ENCODE data around the gene RAB40C. TPM values are rescaled to one million over a fixed set of nuclear protein-coding genes. Genes with fewer than 3 reads are reported as not detected.

The RAB40C gene, protein sequence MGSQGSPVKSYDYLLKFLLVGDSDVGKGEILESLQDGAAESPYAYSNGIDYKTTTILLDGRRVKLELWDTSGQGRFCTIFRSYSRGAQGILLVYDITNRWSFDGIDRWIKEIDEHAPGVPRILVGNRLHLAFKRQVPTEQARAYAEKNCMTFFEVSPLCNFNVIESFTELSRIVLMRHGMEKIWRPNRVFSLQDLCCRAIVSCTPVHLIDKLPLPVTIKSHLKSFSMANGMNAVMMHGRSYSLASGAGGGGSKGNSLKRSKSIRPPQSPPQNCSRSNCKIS
- 14.4 and 18.3 TPM in 2 replicates for total RNA-seq

DNA sequence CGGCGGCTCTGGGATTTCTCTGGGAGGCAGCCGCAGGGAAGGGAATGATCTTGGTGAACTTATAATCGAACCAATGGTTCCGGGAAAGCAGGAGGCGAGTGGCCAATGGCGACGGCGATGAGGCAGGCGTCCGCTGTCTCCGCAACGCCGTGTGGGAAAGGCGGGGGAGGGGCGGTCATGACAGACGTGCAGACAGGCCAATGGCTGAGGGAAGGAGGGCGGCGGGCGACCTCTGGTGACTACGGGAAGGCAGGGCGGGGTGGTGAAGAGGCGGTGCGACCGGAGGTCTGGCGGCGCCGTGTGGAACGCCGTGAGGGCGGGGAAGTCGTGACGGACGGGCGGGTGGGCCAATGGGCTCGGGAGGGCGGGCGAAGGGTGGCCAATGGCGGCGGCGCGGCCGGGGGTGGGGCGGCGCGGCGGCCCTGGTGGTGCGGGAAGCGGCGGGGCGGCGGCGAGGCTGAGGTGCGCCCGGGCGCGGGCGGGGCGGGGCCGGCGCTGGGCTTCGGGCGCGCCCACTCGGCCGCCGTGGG is at the start of gene RAB40C:
Gene RAB40C, plus strand, starts transcription at position 409 of the 530 bp plus-strand sequence. CDS start 226 bp downstream, outside the sequence.

DNA sequence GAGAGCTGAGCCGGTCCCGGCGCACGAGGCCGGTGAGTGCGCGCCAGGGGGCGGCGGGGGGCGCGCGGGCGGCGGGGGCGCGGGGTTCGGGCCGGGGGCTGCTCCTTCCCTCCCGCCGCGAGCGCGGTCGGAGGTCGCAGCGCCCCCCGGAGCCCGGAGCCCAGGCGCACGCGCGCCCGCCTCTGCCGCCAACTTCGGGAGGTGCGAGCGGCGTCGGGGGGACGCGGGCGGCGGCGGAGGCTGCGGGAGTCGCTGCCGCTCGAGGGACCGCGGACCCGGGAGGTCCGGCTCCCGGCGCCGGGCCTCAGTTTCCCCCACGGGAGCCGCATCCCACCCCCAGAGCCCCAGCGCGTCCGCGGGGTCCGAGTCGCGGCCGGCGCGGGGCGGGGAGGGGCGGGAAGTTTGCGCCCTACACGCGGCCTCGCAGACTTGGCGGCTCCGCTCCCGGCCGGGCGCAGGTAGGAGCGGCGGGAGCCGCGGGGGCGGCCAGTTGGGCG is 29.6 kb upstream of the RAB40C start, which contains the start of gene PRR35:
Gene PRR35, plus strand, starts transcription at position 191 of the 497 bp plus-strand sequence. CDS start 2,901 bp downstream, outside the sequence.

DNA sequence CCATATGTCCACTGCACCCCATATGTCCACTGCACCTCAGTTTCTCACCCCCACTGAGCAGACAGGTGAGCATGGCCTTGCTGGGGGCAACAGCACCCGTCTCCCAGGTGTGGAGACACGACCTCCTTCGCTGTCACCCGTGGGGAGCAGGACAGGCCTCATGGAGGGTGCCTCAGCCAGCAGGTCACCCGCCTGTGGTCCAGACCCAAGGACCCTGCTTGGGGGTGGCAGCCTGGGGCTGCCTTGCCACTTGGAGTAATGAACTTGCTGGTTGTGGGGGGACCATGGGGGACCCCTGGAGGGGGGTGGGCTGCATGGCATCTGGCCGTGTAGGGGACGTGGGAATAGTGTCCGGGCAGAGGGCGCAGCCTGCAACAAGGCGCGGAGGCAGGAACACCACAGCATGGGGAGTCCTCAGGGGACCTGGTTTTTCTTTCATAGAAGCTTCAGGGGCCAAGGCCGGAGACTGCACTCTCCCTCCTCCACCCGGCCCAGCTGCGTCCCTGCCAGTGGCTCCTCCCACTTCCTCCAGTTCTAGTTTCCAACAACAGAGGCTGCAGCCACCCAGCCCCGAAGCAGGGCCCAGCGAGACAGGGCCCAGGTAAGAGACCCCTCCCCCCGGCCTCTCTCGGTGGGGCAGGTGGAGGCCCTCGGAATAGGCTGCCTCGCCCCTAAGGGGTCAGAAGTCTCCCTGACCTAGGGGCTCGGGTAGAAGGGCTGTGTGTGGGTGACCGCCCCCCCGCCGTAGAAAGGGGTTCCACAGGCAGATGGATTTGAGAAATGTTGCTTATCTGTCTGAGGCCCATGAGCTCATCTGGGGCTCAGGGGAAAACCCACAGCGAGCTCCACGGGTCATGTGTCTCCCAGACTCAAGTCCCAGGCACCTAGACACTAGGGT is 23.1 kb upstream of the RAB40C start, which contains the start of gene NHLRC4:
Gene NHLRC4, plus strand, starts transcription at position 531 of the 898 bp plus-strand sequence. CDS start 1,043 bp downstream, outside the sequence.

DNA sequence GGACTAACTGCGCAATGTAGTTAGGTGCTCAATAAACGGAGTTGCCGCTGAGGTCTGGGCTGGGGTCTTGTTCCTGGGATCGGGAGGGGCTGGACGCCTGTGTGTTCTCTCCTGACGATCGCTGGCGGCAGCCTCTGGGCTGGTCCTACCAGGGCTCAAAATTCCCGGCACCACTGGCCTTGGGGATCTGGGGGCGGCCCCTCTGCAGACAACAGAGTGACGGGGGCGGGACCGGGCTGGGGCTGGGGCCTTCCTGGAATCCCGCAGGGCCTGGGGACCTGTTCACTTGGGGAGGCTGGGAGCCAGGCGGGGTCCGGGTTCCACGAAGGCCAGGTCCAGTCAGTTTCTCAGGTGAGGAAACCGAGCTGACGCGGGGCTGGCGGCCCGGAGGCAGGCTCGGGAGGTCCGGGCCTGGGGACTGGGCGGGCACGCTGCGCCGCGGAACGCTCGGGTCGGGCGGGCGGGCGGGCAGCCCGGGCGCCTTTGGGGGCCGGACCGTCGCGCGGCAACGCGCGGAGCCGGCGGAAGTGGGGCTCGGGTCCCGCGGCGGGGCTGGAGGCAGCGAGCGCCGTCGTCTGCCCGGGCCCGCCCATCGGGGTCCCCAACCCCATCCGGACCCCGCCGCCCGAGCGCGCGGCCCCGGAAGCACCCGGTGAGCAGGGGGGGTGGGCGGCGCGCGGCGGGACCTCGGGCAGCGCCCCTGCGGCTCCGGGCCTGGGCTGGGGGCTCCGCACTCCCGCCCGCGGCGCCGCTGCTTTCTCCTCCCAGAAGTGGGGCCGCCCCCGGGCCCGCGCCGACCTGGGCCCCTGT is 20.2 kb upstream of the RAB40C start, which contains the start of gene PIGQ:
Gene PIGQ, plus strand, starts transcription at position 524 of the 810 bp plus-strand sequence. CDS start 4,107 bp downstream, outside the sequence.

DNA sequence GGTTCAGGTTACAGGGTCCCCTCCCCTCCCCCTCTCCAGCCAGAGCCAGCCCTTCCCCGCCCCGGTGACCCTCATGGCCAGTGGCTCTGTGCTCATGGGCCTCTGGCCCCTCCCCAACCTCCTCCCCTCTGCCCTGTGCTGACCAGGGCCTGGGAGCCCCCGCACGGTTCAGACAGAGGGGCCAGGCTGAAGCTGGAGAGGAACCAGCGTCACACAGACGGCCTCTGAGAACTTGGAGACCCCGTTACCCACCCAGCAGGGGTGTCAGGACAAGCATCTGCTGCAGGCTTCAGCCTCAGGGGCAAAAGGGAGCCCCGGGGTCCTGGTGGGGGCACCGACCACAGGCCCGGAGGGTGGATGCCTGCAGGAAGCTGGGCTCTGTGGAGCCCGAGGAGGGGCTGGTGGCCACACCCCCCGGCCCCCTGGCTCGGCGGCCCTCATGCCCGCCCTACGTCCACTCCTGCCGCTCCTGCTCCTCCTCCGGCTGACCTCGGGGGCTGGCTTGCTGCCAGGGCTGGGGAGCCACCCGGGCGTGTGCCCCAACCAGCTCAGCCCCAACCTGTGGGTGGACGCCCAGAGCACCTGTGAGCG is 41.0 kb downstream of the RAB40C start, which contains the start of gene WFIKKN1:
Gene WFIKKN1, plus strand, starts transcription at position 171 of the 591 bp plus-strand sequence. Its CDS starts 269 bp downstream, at position 440.

DNA sequence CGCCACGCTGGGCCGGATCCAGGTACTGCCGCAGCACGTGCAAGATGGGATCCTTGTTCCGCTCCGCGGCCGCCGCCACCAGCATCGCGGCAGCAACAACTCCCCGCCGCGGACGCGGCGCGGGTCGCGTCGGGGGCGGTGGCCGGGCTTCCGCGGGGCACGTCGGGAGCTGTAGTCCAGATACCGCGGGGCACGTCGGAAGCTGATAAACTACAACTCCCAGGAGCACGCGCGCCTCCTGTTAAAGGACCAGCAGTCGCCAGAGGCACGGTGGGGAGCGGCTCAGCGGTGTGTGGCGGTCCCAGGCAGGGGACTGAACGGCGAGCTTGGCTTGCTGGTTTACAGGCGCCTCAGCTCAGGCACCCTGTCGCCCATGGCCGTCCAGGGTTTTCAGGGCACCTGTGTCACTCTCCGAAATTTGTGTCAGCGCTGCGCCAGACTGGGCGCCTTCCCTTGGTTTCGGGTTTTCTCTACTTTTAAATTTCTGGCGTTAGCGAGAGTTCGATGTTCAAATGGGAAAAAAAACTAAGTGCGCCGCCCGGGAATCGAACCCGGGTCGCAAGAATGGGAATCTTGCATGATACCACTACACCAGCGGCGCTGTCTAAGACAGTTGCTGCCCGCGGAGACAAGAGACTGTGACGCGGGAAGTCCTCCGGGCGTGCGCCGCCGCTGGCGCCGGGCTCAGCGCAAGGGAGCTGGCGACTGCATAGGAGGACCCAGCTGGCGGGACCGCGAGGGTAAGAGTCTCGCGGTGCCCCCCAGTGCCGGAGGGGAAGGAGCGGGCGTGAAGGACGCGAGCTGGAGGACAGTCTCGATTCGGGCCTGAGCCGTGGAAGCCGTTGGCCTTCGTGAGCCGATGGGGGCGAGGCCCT is 46.6 kb downstream of the RAB40C start, which contains the start of gene METTL26:
Gene METTL26, minus strand, starts transcription at position 100 of the 875 bp plus-strand sequence. Its CDS starts 15 bp downstream, at position 85.

DNA sequence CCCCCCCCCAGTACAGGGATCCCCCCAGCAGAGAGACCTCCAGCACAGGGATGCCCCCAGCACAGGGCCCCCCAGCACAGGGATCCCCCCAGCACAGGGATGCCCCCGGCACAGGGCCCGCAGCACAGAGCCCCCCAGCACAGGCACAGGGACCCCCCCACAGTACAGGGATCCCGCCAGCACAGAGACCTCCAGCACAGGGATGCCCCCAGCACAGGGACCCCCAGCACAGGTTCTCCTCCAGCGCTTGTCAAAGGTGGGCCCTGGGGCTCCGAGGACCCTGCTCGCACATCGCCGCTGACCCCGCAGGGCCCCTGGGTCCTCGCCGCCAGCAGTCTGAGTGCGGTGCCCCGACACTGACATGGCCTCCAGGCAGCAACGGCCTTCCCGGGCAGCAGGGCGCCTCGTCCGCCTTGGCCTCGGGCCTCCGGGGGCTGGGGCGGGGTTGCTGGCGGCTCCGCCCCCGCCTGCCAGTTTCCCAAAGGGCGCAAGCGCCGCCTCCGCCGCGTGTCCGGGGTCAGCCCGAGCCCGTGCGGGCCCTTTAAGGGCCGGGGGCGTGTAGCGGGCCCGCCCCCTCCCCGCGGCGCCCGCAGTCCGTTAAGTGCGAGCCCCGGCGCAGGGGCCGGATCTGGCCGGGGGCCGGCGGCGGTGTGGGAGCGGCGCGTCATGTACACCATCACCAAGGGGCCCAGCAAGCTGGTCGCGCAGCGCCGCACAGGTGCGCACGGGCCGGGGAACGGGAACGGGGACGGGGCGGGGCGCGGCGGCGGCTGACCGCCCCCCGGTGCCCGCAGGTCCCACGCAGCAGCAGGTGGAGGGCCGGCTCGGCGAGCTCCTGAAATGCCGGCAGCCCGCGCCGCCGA is 51.7 kb downstream of the RAB40C start, which contains the start of gene MCRIP2:
Gene MCRIP2, plus strand, starts transcription at position 503 of the 863 bp plus-strand sequence. Its CDS starts 164 bp downstream, at position 667.

DNA sequence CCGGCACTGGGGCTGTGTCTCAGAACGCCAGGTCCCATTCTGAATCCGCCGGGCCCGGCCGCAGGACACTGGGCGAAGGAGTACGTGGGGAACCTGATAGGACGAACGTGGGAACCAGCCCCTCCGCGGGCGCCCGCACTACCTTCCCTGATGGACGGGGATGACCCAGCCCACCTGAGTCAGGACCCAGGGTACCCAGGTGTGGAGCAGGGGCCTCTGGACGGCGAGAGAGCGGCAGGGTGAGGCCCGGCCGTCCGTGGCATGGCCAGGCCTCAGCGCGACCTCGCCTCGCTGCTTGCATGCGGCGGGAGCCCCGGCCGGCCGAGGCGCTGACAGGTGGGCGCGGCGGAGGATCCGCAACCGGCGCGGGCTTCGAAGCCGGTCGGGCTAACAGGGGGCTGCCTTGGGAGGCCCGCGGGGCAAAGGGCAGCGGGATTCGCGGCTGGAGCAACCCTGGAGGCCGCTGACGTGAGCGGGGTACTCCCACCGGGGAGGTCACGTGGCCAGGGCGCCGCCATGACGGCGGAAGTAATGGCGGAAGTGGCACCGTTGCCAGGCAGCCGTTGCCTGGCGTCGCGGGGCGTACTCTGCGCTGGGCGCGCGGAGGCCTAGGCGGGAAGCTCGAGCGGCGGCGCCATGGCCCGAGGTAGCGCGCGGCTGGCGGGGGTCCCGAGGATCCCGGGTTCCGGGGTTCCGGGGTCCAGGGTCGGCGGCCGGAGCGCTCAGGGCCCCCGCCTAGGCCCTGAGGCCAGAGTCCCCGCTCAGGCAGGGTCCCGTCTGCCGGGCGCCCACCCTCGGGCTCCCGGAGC is 59.1 kb downstream of the RAB40C start, which contains the start of gene WDR90:
Gene WDR90, plus strand, starts transcription at position 585 of the 809 bp plus-strand sequence. Its CDS starts 52 bp downstream, at position 637.

DNA sequence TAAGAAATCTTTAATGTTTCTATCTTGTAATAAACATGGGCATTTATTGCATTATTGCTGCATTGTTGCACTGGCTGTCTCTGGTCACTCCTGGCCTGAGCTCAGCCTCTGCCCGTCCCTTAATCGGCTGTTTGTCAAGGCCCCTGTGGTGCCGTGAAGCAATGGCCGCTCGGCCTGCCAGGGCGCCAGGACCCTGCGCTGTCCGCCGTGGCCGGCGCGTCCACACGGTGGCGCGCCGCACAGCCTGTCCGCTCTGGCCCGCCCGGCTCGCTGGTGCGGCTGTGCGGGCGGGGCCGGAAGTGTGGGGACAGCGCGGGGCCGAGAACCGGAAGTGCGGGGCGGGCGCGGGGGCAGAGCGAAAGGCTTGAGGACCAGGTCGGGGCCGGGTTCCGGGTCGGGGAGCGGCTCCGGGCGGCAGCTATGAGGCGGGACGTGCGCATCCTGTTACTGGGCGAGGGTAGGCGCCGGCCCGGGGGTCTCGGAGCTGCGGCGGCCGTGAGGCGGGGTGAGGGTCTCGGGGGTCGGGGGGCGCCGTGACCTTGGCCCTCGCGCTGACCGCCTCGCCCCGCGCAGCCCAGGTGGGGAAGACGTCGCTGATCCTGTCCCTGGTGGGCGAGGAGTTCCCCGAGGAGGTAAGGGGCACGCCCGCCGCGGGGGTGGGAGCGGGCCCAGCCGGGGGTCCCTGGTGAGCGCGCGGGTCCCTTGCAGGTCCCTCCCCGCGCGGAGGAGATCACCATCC is 78.1 kb downstream of the RAB40C start, which contains the start of gene RHOT2:
Gene RHOT2, plus strand, starts transcription at position 353 of the 739 bp plus-strand sequence. Its CDS starts 68 bp downstream, at position 421.

DNA sequence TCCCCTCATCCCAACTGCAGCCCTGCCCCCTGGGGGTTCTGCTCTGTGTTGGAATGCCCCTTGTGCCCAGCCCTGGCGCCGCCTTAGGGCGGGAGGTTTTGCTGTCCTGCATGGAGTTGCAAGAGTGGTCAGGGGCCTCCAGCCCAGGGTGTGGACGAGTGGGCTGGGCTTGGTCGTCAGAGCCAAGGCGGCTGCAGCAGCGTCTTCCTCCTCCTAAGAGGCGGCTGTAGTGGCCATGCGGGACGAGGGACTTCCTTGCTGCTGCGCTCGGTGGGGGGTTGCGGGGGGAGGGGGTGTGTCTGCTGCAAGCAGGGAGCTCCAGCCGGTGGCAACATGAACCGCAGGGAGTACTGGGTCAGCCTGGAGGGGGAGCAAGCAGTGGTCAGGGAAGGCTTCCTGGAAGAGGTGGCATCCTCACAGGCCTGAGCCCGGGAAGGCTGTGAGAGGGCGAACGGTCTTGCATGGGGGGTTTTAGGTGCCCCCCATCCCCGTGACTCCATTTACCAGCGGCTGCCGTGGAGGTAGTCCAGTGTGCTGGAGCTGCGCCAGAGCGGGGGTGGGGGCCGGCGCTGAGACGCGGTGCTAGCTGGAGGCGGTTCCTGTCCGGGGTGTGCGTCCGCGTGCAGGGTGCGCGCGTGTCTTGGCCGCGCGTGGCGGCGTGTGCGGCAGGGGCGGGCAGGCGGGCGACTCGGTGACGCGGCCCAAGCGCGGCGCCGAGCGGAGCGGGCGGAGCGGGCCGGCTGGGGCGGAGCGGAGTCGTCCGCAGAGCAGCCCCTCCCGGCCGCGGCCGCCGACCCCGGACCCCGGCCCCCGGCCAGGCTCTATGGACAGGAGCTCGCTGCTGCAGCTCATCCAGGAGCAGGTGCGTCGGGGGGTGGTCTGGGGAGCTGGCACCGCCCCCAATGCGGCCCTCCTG is 85.4 kb downstream of the RAB40C start, which contains the start of gene RHBDL1:
Gene RHBDL1, plus strand, starts transcription at position 704 of the 916 bp plus-strand sequence. Its CDS starts 120 bp downstream, at position 824.

Other genes starting within 250 kb of the RAB40C start
- gene AXIN1, start 237.3 kb upstream of the RAB40C start, total RNA-seq: 33.8 and 66.4 TPM in 2 replicates
- gene MRPL28, start 219.5 kb upstream of the RAB40C start, total RNA-seq: 46.4 and 98.8 TPM in 2 replicates
- 34.9 and 56.9 TPM in 2 replicates for gene PGAP6, start 208.1 kb upstream of the RAB40C start, total RNA-seq
- gene NME4, start 192.9 kb upstream of the RAB40C start, total RNA-seq: 23.9 and 52.0 TPM in 2 replicates
- gene DECR2, start 188.2 kb upstream of the RAB40C start, total RNA-seq: 4.8 and 8.5 TPM in 2 replicates
- gene RAB11FIP3, start 164.4 kb upstream of the RAB40C start, total RNA-seq: 6.5 and 24.7 TPM in 2 replicates
- gene CAPN15, start 62.4 kb upstream of the RAB40C start, total RNA-seq: 30.1 and 60.1 TPM in 2 replicates
- gene PRR35, start 29.7 kb upstream of the RAB40C start, total RNA-seq: under 0.01 TPM in 1 of 2 replicates, not detected in the other
- gene NHLRC4, start 23.1 kb upstream of the RAB40C start, total RNA-seq: 0.14 and 0.68 TPM in 2 replicates
- 13.7 and 34.0 TPM in 2 replicates for gene PIGQ, start 20.1 kb upstream of the RAB40C start, total RNA-seq
- under 0.01 and 0.71 TPM in 2 replicates for gene WFIKKN1, start 40.9 kb downstream of the RAB40C start, total RNA-seq
- 57.2 and 62.5 TPM in 2 replicates for gene METTL26, start 46.2 kb downstream of the RAB40C start, total RNA-seq
- 19.8 and 27.0 TPM in 2 replicates for gene MCRIP2, start 51.8 kb downstream of the RAB40C start, total RNA-seq
- gene WDR90, start 59.3 kb downstream of the RAB40C start, total RNA-seq: 4.1 and 13.5 TPM in 2 replicates
- gene RHOT2, start 78.1 kb downstream of the RAB40C start, total RNA-seq: 47.8 and 49.3 TPM in 2 replicates
- gene RHBDL1, start 85.6 kb downstream of the RAB40C start, total RNA-seq: 4.7 and 6.2 TPM in 2 replicates
- 119 and 126 TPM in 2 replicates for gene STUB1, start 90.3 kb downstream of the RAB40C start, total RNA-seq
- gene JMJD8, start 94.3 kb downstream of the RAB40C start, total RNA-seq: 16.1 and 17.8 TPM in 2 replicates
- 5.5 and 8.9 TPM in 2 replicates for gene WDR24, start 100.3 kb downstream of the RAB40C start, total RNA-seq
- 1.4 and 1.7 TPM in 2 replicates for gene FBXL16, start 115.7 kb downstream of the RAB40C start, total RNA-seq
- 81.3 and 81.4 TPM in 2 replicates for gene METRN, start 125.1 kb downstream of the RAB40C start, total RNA-seq
- gene ANTKMT, start 131.1 kb downstream of the RAB40C start, total RNA-seq: 10.0 and 20.5 TPM in 2 replicates
- gene CCDC78, start 136.4 kb downstream of the RAB40C start, total RNA-seq: 1.0 and 1.6 TPM in 2 replicates
- gene HAGHL, start 137.0 kb downstream of the RAB40C start, total RNA-seq: 18.4 and 24.3 TPM in 2 replicates
- 35.3 and 44.8 TPM in 2 replicates for gene CIAO3, start 150.9 kb downstream of the RAB40C start, total RNA-seq
- gene MSLN, start 170.7 kb downstream of the RAB40C start, total RNA-seq: 13.0 and 40.5 TPM in 2 replicates
- gene RPUSD1, start 198.3 kb downstream of the RAB40C start, total RNA-seq: 24.4 and 24.6 TPM in 2 replicates
- 2.2 and 3.1 TPM in 2 replicates for gene CHTF18, start 198.6 kb downstream of the RAB40C start, total RNA-seq
- gene GNG13, start 210.7 kb downstream of the RAB40C start, total RNA-seq: not detected in 2 replicates

All from nasal cavity respiratory epithelium epithelial cell of viscerocranial mucosa (primary cell).